Right atrium auricular region (tissue), 2 donors: ENCODE measurements around the gene SUMF1. TPM values are rescaled to one million over a fixed set of nuclear protein-coding genes. Genes with fewer than 3 reads are reported as not detected.

Source experiments
- DNase-seq: peaks from one replicate; pipeline ENCODE4 v3.0.0-alpha.2; 2019; ENCODE audit warnings: low spot score
- H3K27ac ChIP-seq, 2 donors: fragments of 200-600 bp; sonication (generic); 1 replicate in 1 of 2; 2 replicates in 1 of 2; pipeline ENCODE4 v1.5.1; 2016 to 2019
- H3K27me3 ChIP-seq, 2 donors: fragments of 200-600 bp; sonication (generic); one replicate each; pipeline versions ENCODE4 v1.5.1 to v1.6.0; 2017 to 2019
- H3K36me3 ChIP-seq: fragments of 200-600 bp; sonication (generic); one replicate; pipeline ENCODE4 v1.5.1; 2016
- H3K4me1 ChIP-seq, 2 donors: fragments of 200-600 bp; sonication (generic); one replicate each; pipeline versions ENCODE4 v1.5.1 to v1.6.0; 2017 to 2019
- H3K4me3 ChIP-seq, 2 donors: fragments of 200-600 bp; sonication (generic); 1 replicate in 1 of 2; 2 replicates in 1 of 2; pipeline ENCODE4 v1.5.1; 2017 to 2019; ENCODE audit warnings: mild to moderate bottlenecking in 1 of 2, moderate library complexity in 1 of 2
- H3K9me3 ChIP-seq, 2 donors: fragments of 200-600 bp; sonication (generic); one replicate each; pipeline ENCODE4 v1.5.1; 2019
- CTCF ChIP-seq, 2 donors: fragments of 200-600 bp; sonication (generic); IDR thresholded peaks; one replicate each; pipeline ENCODE4 v1.5.1; 2019; ENCODE audit warnings: antibody characterized with exemption in 2 of 2
- total RNA-seq, 2 donors: library from RNA; depleted of rRNA; stranded (reverse); fragments of >200 nt; gene quantifications; one replicate each; pipeline ENCODE4 v1.1.0, GENCODE V29; 2016

SUMF1 gene
- total RNA-seq, 2 donors from 2014 or later = 12.1 to 22.6 TPM

DNA sequence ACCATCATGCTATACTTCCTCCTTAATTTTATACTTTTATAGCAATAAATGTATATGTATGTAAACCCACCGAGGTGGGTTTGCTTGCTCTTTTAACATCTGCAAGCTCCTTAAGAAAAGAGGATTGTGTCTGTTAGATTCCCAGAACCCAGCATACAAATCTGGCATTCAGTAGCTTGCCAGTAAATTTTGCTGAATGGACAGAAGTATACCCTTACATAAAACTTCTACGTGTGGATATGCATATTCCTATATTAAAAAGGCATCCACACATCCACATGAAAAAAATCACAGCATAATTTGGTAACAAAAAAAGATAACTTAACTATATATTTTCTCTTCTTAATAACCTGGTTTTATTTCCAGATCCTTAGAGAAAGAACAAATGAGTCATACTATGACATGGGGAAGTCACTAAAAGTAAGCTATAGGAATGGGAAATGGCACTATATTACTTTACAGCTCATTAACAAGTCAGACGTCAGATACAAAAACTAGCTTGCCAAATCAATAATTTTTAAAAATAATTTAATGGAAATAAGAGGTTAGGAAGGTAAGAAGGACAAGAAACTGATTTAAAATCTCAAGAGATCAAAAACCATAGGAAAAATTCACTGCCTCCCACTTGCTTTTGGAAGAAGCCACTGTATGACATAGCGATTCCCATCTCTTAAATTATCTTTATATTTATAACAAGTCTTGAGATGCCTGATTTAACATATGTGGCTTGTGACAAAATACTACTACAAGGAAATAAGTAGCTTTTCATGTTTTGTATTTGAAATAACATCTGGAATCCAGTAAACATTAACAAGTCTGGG, 68.7 kb downstream of the SUMF1 start:
- Histone ChIP-seq H3K9me3 (no peaks in the 10 kb centered on the region), H3K4me3 (no peak overlapping the region), H3K27ac (no peak overlapping the region), H3K4me1 (no peaks in the 10 kb centered on the region), H3K27me3 (no peaks in the 10 kb centered on the region), H3K36me3 (no peaks in the 10 kb centered on the region)
- no peak for DNase-seq
- no peak for TF ChIP-seq CTCF (IDR thresholded peaks at IDR 0.05)

- no peaks in the 10 kb centered on the region for H3K27me3 ChIP-seq
- no peak overlapping the region for H3K27ac ChIP-seq
- no peaks in the 10 kb centered on the region for H3K9me3 ChIP-seq
- H3K4me3 ChIP-seq = no peak overlapping the region
- TF ChIP-seq CTCF (IDR thresholded peaks at IDR 0.05) = no peak
- no peak for DNase-seq
- H3K4me1 ChIP-seq = no peaks in the 10 kb centered on the region
- no peaks in the 10 kb centered on the region for H3K36me3 ChIP-seq
Measured at GRCh38 chr3:4397466-4397865, 69.6 kb downstream of the SUMF1 start.

GRCh38 chr3:4396542-4396941, 70.5 kb downstream of the SUMF1 start:
- no peaks in the 10 kb centered on the region for H3K9me3 ChIP-seq
- no peak for TF ChIP-seq CTCF (IDR thresholded peaks at IDR 0.05)
- DNase-seq = no peak

GRCh38 chr3:4396006-4396405, 71.1 kb downstream of the SUMF1 start:
- no peaks in the 10 kb centered on the region for H3K4me1 ChIP-seq
- no peaks in the 10 kb centered on the region for H3K9me3 ChIP-seq
- H3K27me3 ChIP-seq = no peaks in the 10 kb centered on the region
- H3K27ac ChIP-seq = no peak overlapping the region
- DNase-seq = no peak
- no peak for TF ChIP-seq CTCF (IDR thresholded peaks at IDR 0.05)
- no peaks in the 10 kb centered on the region for H3K36me3 ChIP-seq
- H3K4me3 ChIP-seq = no peak overlapping the region

More at GRCh38 chr3:4396542-4396941, 70.5 kb downstream of the SUMF1 start:
- Histone ChIP-seq H3K4me1 (no peaks in the 10 kb centered on the region), H3K4me3 (no peak overlapping the region), H3K27ac (no peak overlapping the region), H3K36me3 (no peaks in the 10 kb centered on the region), H3K27me3 (no peaks in the 10 kb centered on the region)

GRCh38 chr3:4395448-4395847, 71.6 kb downstream of the SUMF1 start:
- Histone ChIP-seq H3K36me3 (no peaks in the 10 kb centered on the region), H3K27me3 (no peaks in the 10 kb centered on the region), H3K27ac (no peak overlapping the region), H3K4me1 (no peaks in the 10 kb centered on the region), H3K9me3 (no peaks in the 10 kb centered on the region), H3K4me3 (no peak overlapping the region)
- no peak for DNase-seq
- TF ChIP-seq CTCF (IDR thresholded peaks at IDR 0.05) = no peak

DNA sequence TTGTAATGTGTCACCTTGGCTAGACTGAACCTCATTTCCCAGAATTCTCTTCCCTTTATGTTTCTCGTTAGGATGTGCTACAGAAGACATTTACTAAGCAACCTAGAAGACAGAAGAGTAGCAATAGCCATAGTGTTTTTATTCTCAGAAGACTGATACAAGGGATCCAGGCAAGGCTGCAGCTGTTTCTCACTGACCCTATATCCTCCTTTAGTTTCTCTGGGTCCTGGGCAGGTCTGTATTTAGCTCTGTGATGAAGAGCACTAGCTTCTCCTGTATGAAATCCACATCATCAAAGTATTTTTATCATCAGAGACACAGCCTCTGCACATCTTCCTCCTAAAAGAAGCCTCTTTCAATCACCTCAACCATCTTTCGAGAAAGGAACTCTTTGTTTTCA, 72.5 kb downstream of the SUMF1 start:
- Histone ChIP-seq H3K4me3 (no peak overlapping the region), H3K4me1 (no peaks in the 10 kb centered on the region), H3K27ac (no peak overlapping the region), H3K9me3 (no peaks in the 10 kb centered on the region), H3K36me3 (no peaks in the 10 kb centered on the region), H3K27me3 (no peaks in the 10 kb centered on the region)
- DNase-seq = no peak
- no peak for TF ChIP-seq CTCF (IDR thresholded peaks at IDR 0.05)
